Immature natural killer cell (primary cell): ENCODE data around the gene TMEM35A. TPM values are rescaled to one million over a fixed set of nuclear protein-coding genes. Genes with fewer than 3 reads are reported as not detected.

Source experiments
- DNase-seq, 3 donors: peaks; one replicate each; pipeline ENCODE4 v3.0.0; 2022; ENCODE audit warnings: mixed read lengths in 1 of 3
- H3K27ac Mint-ChIP-seq, 6 donors: one replicate each; pipeline ENCODE4 v1.8.0; 2020; ENCODE audit warnings: mixed read lengths in 6 of 6, mild to moderate bottlenecking in 5 of 6, inconsistent platforms in 4 of 6, moderate library complexity in 3 of 6
- H3K27me3 Mint-ChIP-seq, 3 donors: one replicate each; pipeline ENCODE4 v1.8.0; 2020 to 2021; ENCODE audit warnings: low read depth in 3 of 3, mild to moderate bottlenecking in 3 of 3, mixed read lengths in 3 of 3, moderate library complexity in 3 of 3, inconsistent platforms in 1 of 3
- H3K36me3 Mint-ChIP-seq, 3 donors: one replicate each; pipeline ENCODE4 v1.8.0; 2020; ENCODE audit warnings: mixed read lengths in 3 of 3, inconsistent platforms in 2 of 3, mild to moderate bottlenecking in 2 of 3
- H3K4me1 Mint-ChIP-seq, 2 donors: one replicate each; pipeline ENCODE4 v1.8.0; 2020; ENCODE audit warnings: inconsistent platforms in 2 of 2, mild to moderate bottlenecking in 2 of 2, mixed read lengths in 2 of 2, moderate library complexity in 1 of 2
- H3K4me3 Mint-ChIP-seq, 5 donors: one replicate each; pipeline ENCODE4 v1.8.0; 2020; ENCODE audit warnings: mild to moderate bottlenecking in 5 of 5, mixed read lengths in 5 of 5, inconsistent platforms in 3 of 5, moderate library complexity in 3 of 5
- H3K9me3 Mint-ChIP-seq, 6 donors: one replicate each; pipeline ENCODE4 v1.8.0; 2020; ENCODE audit warnings: mild to moderate bottlenecking in 6 of 6, mixed read lengths in 6 of 6, inconsistent platforms in 4 of 6, moderate library complexity in 3 of 6
- polyA plus RNA-seq, 3 donors: library from polyadenylated mRNA; unstranded; fragments of 300-500 nt; fragmentation: Illumina TruSeq; gene quantifications; one replicate each; pipeline ENCODE4 v1.2.3, GENCODE V29; 2021

The TMEM35A gene
- polyA plus RNA-seq, 3 donors from 2014 or later = not detected

DNA sequence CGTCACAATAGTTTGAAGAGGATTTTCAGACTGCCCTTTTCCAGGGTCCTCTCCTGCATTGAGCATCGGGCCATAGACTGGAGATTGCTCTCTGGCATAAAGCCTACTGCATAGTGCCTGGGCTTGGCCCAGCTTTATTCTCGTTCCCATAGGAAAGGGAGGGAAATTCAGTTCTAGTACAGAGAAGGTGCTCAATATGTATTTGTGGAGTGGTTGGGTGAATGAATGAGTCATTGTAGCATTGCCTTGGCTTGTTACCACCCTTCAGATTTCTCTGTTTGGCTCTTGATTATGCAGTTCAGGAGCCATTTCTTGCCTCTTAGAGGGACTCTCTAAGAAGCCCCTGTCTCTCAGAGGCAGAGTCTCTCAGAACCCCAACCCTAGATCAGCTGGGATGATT lies 2.6 kb downstream of the TMEM35A start:
- no peaks in the 10 kb centered on the region for H3K36me3 Mint-ChIP-seq
- H3K4me3 Mint-ChIP-seq = no peak overlapping the region
- DNase-seq = no peak
- peaks cover 3 to 22% (median 14%) of the 10 kb centered on the region in 3 donors for H3K27me3 Mint-ChIP-seq
- H3K4me1 Mint-ChIP-seq = no peaks in the 10 kb centered on the region
- peaks cover 0 to 2% (median 0%) of the 10 kb centered on the region in 6 donors for H3K9me3 Mint-ChIP-seq
- no peak overlapping the region for H3K27ac Mint-ChIP-seq

DNA sequence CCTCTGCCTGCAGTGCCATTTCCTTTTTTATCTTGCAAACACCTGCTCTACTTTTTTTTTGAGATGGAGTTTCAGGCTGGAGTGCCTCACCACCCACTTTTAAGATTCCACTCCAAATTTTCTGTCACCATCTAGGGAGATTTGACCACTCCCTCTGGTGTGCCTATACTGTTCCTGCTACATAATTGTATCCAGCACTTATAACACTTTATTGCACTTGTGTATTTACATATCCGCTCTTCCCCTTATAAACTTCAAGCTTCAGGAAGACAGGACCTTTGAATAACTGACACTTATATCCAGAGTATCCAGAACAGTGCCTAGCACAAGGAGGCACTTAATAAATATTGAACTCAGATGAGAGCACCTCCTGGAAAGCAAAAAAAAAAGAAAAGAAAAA lies 13.1 kb downstream of the TMEM35A start:
- Mint-ChIP-seq H3K4me3 (no peak overlapping the region), H3K9me3 (no peaks in the 10 kb centered on the region), H3K4me1 (no peaks in the 10 kb centered on the region), H3K36me3 (no peaks in the 10 kb centered on the region), H3K27me3 (peaks cover 0 to 9% (median 1%) of the 10 kb centered on the region in 3 donors), H3K27ac (peak overlapping the region in 1 of 6 donors; percentile 48)
- no peak for DNase-seq

DNA sequence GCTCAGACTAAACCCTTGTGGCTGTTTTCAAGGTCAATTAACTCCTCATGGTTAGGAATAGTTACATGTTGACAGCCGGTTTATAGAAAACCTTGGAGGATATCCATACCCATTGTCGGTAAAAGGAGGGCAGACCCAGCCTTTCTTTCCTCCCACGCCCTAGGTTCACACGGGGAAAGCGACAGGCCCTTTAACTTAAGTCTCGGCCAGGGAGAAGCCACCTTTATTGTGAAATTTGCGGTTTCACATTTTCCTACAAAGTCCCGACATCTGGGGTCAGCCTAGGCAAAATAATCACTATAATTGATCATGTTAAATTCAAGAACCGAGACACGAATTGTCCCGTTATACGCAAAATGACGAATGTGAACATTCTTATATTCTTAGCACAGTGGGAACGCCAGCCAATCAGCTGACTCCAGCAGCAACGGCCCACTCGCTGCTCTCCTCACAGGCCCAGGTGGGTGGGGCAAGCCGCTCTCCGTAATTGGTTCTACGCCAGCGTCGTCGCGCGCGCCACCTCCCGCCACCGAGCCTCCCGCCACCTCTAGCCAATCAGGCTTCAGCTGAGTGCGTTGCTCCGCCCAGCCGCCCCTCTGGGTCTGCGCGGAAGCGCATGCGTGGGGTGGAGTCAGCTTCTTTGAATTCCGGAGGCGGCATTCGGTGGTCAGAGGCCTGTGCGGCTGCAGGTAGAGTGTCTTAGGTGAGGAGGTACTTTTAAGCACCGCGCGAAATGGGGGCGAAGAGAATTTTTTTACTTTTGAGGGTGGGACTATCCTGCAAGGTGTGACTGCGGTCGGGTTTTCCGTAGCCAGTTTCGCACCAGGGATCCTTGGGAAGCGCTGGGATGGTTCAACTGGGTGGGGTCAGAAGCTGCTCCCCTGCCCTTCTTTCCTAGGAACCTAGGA lies 19.1 kb downstream of the TMEM35A start, which contains the start of gene CENPI:
CENPI (plus strand) TSS at position 659 of the 908 bp plus-strand sequence. CDS start 2,867 bp downstream, outside the sequence.
- H3K36me3 Mint-ChIP-seq = peaks cover 0 to 3% (median 0%) of the 10 kb centered on the region in 3 donors
- DNase-seq = peak; percentile 88 to 92 (median 91)
- H3K27ac Mint-ChIP-seq = peak within 1 kb of the TSS; percentile 89 to 98 (median 95)
- H3K27me3 Mint-ChIP-seq = peaks cover 0 to 5% (median 2%) of the 10 kb centered on the region in 3 donors
- peak within 1 kb of the TSS; percentile 88 to 96 (median 92) for H3K4me3 Mint-ChIP-seq
- no peaks in the 10 kb centered on the region for H3K9me3 Mint-ChIP-seq
- H3K4me1 Mint-ChIP-seq = peaks cover 9 to 24% of the 10 kb centered on the region in 2 donors

DNA sequence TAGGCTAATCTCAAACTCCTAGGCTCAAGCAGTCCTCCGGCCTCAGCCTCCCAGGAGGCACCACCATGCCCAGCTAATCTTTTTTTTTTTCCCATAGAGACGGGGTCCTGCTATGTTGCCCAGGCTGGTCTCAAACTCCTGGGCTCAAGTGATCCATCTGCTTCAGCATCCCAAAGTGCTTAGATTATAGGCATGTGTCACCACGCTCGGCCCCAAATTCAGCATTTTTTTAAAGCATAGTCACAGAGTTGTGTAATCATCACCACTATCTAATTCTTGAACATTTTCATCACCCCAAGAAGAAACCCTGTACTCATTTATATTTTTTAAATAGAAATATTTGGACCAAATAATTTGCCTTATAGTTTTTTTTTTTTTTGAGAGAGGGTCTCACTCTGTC lies 29.6 kb downstream of the TMEM35A start:
- no peaks in the 10 kb centered on the region for H3K9me3 Mint-ChIP-seq
- H3K4me3 Mint-ChIP-seq = no peak overlapping the region
- H3K27ac Mint-ChIP-seq = no peak overlapping the region
- peaks cover 0 to 2% (median 0%) of the 10 kb centered on the region in 3 donors for H3K27me3 Mint-ChIP-seq
- no peaks in the 10 kb centered on the region for H3K36me3 Mint-ChIP-seq
- no peaks in the 10 kb centered on the region for H3K4me1 Mint-ChIP-seq
- no peak for DNase-seq

DNA sequence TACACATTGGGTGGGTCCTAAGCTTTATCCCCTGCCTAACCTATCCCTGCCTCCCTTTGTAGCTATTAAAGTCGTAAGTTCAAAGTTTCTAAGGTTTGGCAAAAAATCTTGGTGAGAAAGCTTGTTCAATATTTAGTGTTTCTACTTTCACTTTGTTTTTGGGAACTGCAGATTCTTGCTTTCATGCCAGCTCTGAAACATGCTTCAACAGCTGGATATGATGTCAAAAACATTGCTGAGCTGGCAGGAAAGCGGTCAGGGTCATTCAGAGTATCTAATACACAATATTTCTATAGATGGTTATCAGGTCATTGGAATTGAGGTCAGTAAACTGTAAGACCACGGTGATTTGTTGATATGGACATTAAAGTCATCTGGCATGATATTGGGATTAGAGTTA lies 39.0 kb downstream of the TMEM35A start:
- Mint-ChIP-seq H3K27me3 (peaks cover 0 to 4% (median 0%) of the 10 kb centered on the region in 3 donors), H3K4me3 (no peak overlapping the region), H3K27ac (no peak overlapping the region), H3K36me3 (peaks cover 0 to 3% (median 3%) of the 10 kb centered on the region in 3 donors), H3K4me1 (no peaks in the 10 kb centered on the region), H3K9me3 (no peaks in the 10 kb centered on the region)
- no peak for DNase-seq

DNA sequence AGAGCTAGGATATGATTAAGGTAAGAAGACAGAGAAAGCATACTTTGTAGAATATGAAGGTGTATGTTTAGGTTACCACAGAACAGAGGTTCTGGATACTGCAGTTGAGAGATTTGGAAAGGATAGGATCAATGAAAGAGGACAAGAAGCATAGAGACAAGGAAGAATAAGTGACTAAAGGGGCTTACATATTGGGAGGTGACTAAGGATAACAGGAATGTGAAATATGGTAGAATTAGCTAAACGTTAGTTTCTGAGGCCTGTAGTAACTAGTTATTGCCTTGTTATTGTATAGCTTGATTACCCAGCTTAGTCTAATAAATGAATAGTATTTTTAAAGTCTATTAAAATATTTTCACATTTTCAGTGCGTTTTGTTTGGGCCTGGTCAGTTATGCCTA lies 57.6 kb downstream of the TMEM35A start:
- Mint-ChIP-seq H3K4me1 (no peaks in the 10 kb centered on the region), H3K9me3 (no peaks in the 10 kb centered on the region), H3K27ac (no peak overlapping the region), H3K4me3 (no peak overlapping the region), H3K27me3 (peaks cover 0 to 9% (median 0%) of the 10 kb centered on the region in 3 donors), H3K36me3 (peaks cover 0 to 22% (median under 1%) of the 10 kb centered on the region in 3 donors)
- DNase-seq = no peak

Other genes starting within 250 kb of the TMEM35A start
- gene NOX1, start 204.5 kb upstream of the TMEM35A start, polyA plus RNA-seq = not detected
- gene XKRX, start 150.0 kb upstream of the TMEM35A start, polyA plus RNA-seq = not detected
- not detected for gene ARL13A, start 109.2 kb upstream of the TMEM35A start, polyA plus RNA-seq
- gene TRMT2B, start 26.8 kb upstream of the TMEM35A start, polyA plus RNA-seq = 10 to 100 TPM; 33.4 to 65.8 (median 36.3) TPM
- 1 to 10 TPM in 1 of 3 donors, under 1 TPM in 1, not detected in 1; 0.38 to 1.1 TPM for gene CENPI, start 19.3 kb downstream of the TMEM35A start, polyA plus RNA-seq
- under 1 TPM in 2 of 3 donors, not detected in 1; 0.20 to 0.32 TPM for gene DRP2, start 140.9 kb downstream of the TMEM35A start, polyA plus RNA-seq
- gene TAF7L, start 212.5 kb downstream of the TMEM35A start, polyA plus RNA-seq = not detected